Neuronal stem cell (in vitro differentiated cells): ENCODE measurements around the gene PRKRA.
A peak's percentile ranks its signal among the peaks of the same experiment; 100 is the strongest.

ENCODE experiments used
- DNase-seq: peaks from one replicate; pipeline ENCODE4 v3.0.0-alpha.2; 2013; ENCODE audit warnings: low spot score
- H2AFZ ChIP-seq: one replicate; pipeline ENCODE4 v1.6.1; 2013; ENCODE audit warnings: mild to moderate bottlenecking, low read length, inconsistent platforms
- H2AK5ac ChIP-seq: 2 replicates; pipeline ENCODE4 v1.6.1; 2013; ENCODE audit warnings: low read depth, mild to moderate bottlenecking, inconsistent platforms, low read length, moderate library complexity, mixed read lengths
- H2BK120ac ChIP-seq: 2 replicates; pipeline ENCODE4 v1.6.1; 2013; ENCODE audit warnings: low read depth, mild to moderate bottlenecking, inconsistent platforms, low read length, moderate library complexity, mixed read lengths
- H2BK12ac ChIP-seq: one replicate; pipeline ENCODE4 v1.6.1; 2013; ENCODE audit warnings: low read length, inconsistent platforms
- H2BK15ac ChIP-seq: 2 replicates; pipeline ENCODE4 v1.6.1; 2013; ENCODE audit warnings: mild to moderate bottlenecking, low read length, inconsistent platforms, mixed read lengths
- H2BK5ac ChIP-seq: one replicate; pipeline ENCODE4 v1.6.1; 2013; ENCODE audit warnings: inconsistent platforms, mild to moderate bottlenecking, low read length, moderate library complexity
- H3K14ac ChIP-seq: one replicate; pipeline ENCODE4 v1.6.1; 2013; ENCODE audit warnings: low read length, inconsistent platforms
- H3K18ac ChIP-seq: 2 replicates; pipeline ENCODE4 v1.6.1; 2013; ENCODE audit warnings: low read length, inconsistent platforms
- H3K23ac ChIP-seq: 2 replicates; pipeline ENCODE4 v1.6.1; 2013; ENCODE audit warnings: low read depth, mild to moderate bottlenecking, mixed read lengths, low read length, inconsistent platforms; ENCODE audit not compliant: poor library complexity
- H3K27ac ChIP-seq: replicated peaks from 3 replicates; pipeline ENCODE4 v1.5.1; 2013; ENCODE audit warnings: low read length, inconsistent platforms
- H3K27me3 ChIP-seq, 3 experiments: 2 replicates each; pipeline ENCODE4 v1.6.1; 2013; ENCODE audit warnings: low read length in 3 of 3, mild to moderate bottlenecking in 2 of 3, inconsistent platforms in 1 of 3, low read depth in 1 of 3, mixed read lengths in 1 of 3, moderate library complexity in 1 of 3; ENCODE audit not compliant: control insufficient read depth in 3 of 3, insufficient read depth in 3 of 3
- H3K36me3 ChIP-seq, 2 donors: replicated peaks in 1 of 2; 2 replicates each; pipeline ENCODE4 v1.6.1; 2013; ENCODE audit warnings: low read length in 2 of 2; ENCODE audit not compliant: control insufficient read depth in 2 of 2, insufficient read depth in 2 of 2
- H3K4ac ChIP-seq: 2 replicates; pipeline ENCODE4 v1.6.1; 2013; ENCODE audit warnings: inconsistent platforms, mild to moderate bottlenecking, low read length, moderate library complexity
- H3K4me1 ChIP-seq, 2 donors: 1 replicate in 1 of 2; 2 replicates in 1 of 2; pipeline ENCODE4 v1.6.1; 2013; ENCODE audit warnings: low read length in 2 of 2, low read depth in 1 of 2; ENCODE audit not compliant: control insufficient read depth in 2 of 2, insufficient read depth in 1 of 2
- H3K4me2 ChIP-seq: one replicate; pipeline ENCODE4 v1.6.1; 2013; ENCODE audit warnings: mild to moderate bottlenecking, low read length, inconsistent platforms; ENCODE audit not compliant: insufficient read depth, poor library complexity, severe bottlenecking
- H3K4me3 ChIP-seq, 2 donors: 2 replicates each; pipeline ENCODE4 v1.5.1; 2013; ENCODE audit warnings: low read length in 2 of 2, mild to moderate bottlenecking in 2 of 2, inconsistent platforms in 1 of 2, moderate library complexity in 1 of 2
- H3K79me1 ChIP-seq: one replicate; pipeline ENCODE4 v1.6.1; 2013; ENCODE audit warnings: low read depth, mild to moderate bottlenecking, inconsistent platforms, low read length, moderate library complexity
- H3K9ac ChIP-seq: one replicate; pipeline ENCODE4 v1.6.1; 2013; ENCODE audit warnings: mild to moderate bottlenecking, low read depth, low read length, inconsistent platforms; ENCODE audit not compliant: poor library complexity
- H3K9me3 ChIP-seq, 2 donors: replicated peaks in 1 of 2; 2 replicates each; pipeline versions ENCODE3 to v1.6.1; 2013; ENCODE audit warnings: low read length in 2 of 2, mild to moderate bottlenecking in 2 of 2, inconsistent platforms in 1 of 2, low read depth in 1 of 2, mixed read lengths in 1 of 2, moderate library complexity in 1 of 2; ENCODE audit not compliant: control insufficient read depth in 2 of 2, insufficient read depth in 1 of 2
- H4K8ac ChIP-seq: one replicate; pipeline ENCODE4 v1.6.1; 2013; ENCODE audit warnings: low read depth, mild to moderate bottlenecking, inconsistent platforms, low read length, moderate library complexity
- H4K91ac ChIP-seq: one replicate; pipeline ENCODE4 v1.6.1; 2013; ENCODE audit warnings: low read length, low read depth, mild to moderate bottlenecking, inconsistent platforms; ENCODE audit not compliant: poor library complexity
- WGBS, 2 donors: extraction: QIAGEN DNeasy Blood & Tissue Kit; methylation state at CpG; one replicate each; pipeline ENCODE4 v1.1.7; 2013; ENCODE audit warnings: missing lambda C conversion rate in 2 of 2, mixed read lengths in 1 of 2; ENCODE audit not compliant: insufficient read length in 2 of 2, insufficient replicate concordance in 1 of 2; ENCODE audit errors: extremely low coverage in 2 of 2; 5-methylcytosine and 5-hydroxymethylcytosine counted together

PRKRA gene

GRCh38 chr2:178491612-178492011 lies 40.6 kb upstream of the PRKRA start:
- H3K9me3 ChIP-seq, result no peaks in the 10 kb centered on the region
- H2AK5ac ChIP-seq, result no peak overlapping the region
- no peak overlapping the region for H3K27ac ChIP-seq
- H3K4me3 ChIP-seq, result no peak overlapping the region
- no peak overlapping the region for H3K4ac ChIP-seq
- H2BK15ac ChIP-seq, result no peak overlapping the region
- no peak overlapping the region for H2BK5ac ChIP-seq
- no peak overlapping the region for H2BK12ac ChIP-seq
- no peak overlapping the region for H3K18ac ChIP-seq
- H3K9ac ChIP-seq, result no peak overlapping the region
- no peaks in the 10 kb centered on the region for H3K4me1 ChIP-seq
- no peak overlapping the region for H4K91ac ChIP-seq
- no peak overlapping the region for H3K23ac ChIP-seq
- H2BK120ac ChIP-seq, result no peak overlapping the region
- no peak overlapping the region for H3K14ac ChIP-seq
- H3K79me1 ChIP-seq, result no peaks in the 10 kb centered on the region
- H3K4me2 ChIP-seq, result no peak overlapping the region
- H4K8ac ChIP-seq, result no peak overlapping the region
- H3K27me3 ChIP-seq, result no peaks in the 10 kb centered on the region
- peaks cover 11 to 98% of the 10 kb centered on the region in 2 donors for H3K36me3 ChIP-seq
- H2AFZ ChIP-seq, result no peak overlapping the region
- no CpG with 5 or more reads among the region's 6 CpGs for WGBS, 2 donors
- DNase-seq, result no peak

DNA sequence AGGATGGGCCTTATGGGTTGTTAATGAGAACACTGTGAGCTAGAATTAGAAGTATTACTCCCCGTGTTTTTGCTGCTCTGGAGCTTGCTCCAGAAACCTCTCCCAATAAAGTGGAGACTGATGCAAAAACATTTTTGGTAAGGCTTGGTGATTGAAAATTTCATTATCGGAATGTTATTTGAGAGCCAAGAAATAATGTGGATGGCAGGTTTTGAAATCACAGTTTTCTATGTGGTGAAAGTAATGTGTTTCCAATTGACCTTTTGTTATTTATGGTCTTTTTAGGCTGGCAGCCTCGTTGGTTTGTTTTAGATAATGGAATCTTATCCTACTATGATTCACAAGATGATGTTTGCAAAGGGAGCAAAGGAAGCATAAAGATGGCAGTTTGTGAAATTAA lies 34.4 kb upstream of the PRKRA start:
- no peak overlapping the region for H2AK5ac ChIP-seq
- H3K79me1 ChIP-seq, result no peaks in the 10 kb centered on the region
- H3K27ac ChIP-seq, result no peak overlapping the region
- H3K36me3 ChIP-seq, result peaks cover 0 to 49% of the 10 kb centered on the region in 2 donors
- DNase-seq, result no peak
- H3K27me3 ChIP-seq, result no peaks in the 10 kb centered on the region
- H3K9ac ChIP-seq, result no peak overlapping the region
- no CpG with 5 or more reads among the region's 3 CpGs for WGBS, 2 donors
- no peak overlapping the region for H3K4me3 ChIP-seq
- peaks cover 0 to 4% of the 10 kb centered on the region in 2 donors for H3K4me1 ChIP-seq
- no peak overlapping the region for H3K23ac ChIP-seq
- no peak overlapping the region for H2BK5ac ChIP-seq
- no peak overlapping the region for H4K8ac ChIP-seq
- H3K9me3 ChIP-seq, result no peaks in the 10 kb centered on the region
- H3K14ac ChIP-seq, result no peak overlapping the region
- no peak overlapping the region for H4K91ac ChIP-seq
- H2BK120ac ChIP-seq, result no peak overlapping the region
- H2BK12ac ChIP-seq, result no peak overlapping the region
- H3K4ac ChIP-seq, result no peak overlapping the region
- no peak overlapping the region for H3K18ac ChIP-seq
- no peak overlapping the region for H2AFZ ChIP-seq
- no peak overlapping the region for H3K4me2 ChIP-seq
- no peak overlapping the region for H2BK15ac ChIP-seq

DNA sequence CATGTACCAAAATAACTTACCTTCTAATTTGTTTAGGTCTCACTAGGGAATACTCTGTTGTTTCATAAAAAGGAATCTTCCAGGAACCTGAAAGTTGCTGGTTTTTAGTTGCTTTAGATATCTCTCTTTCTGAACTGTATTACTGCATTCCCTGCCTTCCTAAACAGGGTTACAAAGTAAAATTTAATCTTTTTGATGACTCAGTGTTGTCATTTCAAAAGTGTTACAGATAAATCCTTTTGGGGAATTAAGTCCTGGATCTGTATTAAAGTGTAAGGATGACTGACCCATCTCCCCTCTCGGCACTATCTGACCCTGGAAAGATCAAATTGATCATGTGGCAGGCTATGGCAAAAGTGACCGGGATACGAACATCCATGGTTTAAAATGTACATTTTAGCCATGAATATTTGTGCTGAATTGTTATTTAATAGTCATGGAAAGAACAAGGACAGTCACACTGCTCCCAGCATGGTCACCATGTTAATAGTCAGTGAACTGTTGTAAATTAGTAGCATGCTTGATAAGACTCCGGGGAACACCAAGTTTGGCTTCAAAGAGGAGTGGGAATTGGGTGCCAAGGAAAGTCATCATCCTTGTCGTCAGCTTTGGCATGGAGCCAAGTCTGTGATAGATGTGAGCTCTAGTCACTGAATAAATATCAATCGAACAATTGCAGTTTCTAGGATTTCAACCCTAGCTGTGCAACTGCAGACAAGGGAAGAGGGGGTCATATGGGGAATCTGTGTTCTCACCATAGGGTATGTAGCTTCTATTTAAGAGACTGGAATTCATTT lies 33.5 kb upstream of the PRKRA start:
- DNase-seq, result no peak
- Histone ChIP-seq H3K9ac (no peak overlapping the region), H3K4ac (no peak overlapping the region), H3K4me2 (no peak overlapping the region), H3K36me3 (peaks cover 0 to 40% of the 10 kb centered on the region in 2 donors), H3K18ac (no peak overlapping the region), H2BK120ac (no peak overlapping the region), H2BK12ac (no peak overlapping the region), H3K14ac (no peak overlapping the region), H3K27ac (no peak overlapping the region), H3K23ac (no peak overlapping the region), H3K4me1 (peaks cover 0 to 4% of the 10 kb centered on the region in 2 donors), H4K8ac (no peak overlapping the region), H4K91ac (no peak overlapping the region), H3K79me1 (no peaks in the 10 kb centered on the region), H3K27me3 (no peaks in the 10 kb centered on the region), H3K9me3 (no peaks in the 10 kb centered on the region), H2BK5ac (no peak overlapping the region), H3K4me3 (no peak overlapping the region), H2BK15ac (no peak overlapping the region), H2AK5ac (no peak overlapping the region), H2AFZ (no peak overlapping the region)
- WGBS, 2 donors, result no CpG with 5 or more reads among the region's 6 CpGs

- Histone ChIP-seq H2BK120ac (no peak overlapping the region), H3K4me2 (no peak overlapping the region), H3K4me3 (peak overlapping the region in 1 of 2 donors; percentile 68), H4K91ac (no peak overlapping the region), H3K4me1 (peaks cover 0 to 4% of the 10 kb centered on the region in 2 donors), H2BK15ac (no peak overlapping the region), H3K79me1 (no peaks in the 10 kb centered on the region), H3K4ac (no peak overlapping the region), H3K27ac (no peak overlapping the region), H4K8ac (no peak overlapping the region), H3K36me3 (peaks cover 0 to 20% of the 10 kb centered on the region in 2 donors), H3K14ac (no peak overlapping the region), H2BK12ac (no peak overlapping the region), H2AFZ (no peak overlapping the region), H2AK5ac (no peak overlapping the region), H3K23ac (no peak overlapping the region), H2BK5ac (no peak overlapping the region), H3K9ac (no peak overlapping the region), H3K27me3 (no peaks in the 10 kb centered on the region), H3K9me3 (no peaks in the 10 kb centered on the region), H3K18ac (no peak overlapping the region)
- DNase-seq, result no peak
- no CpG with 5 or more reads among the region's 4 CpGs for WGBS, 2 donors
Observed at GRCh38 chr2:178482437-178482836, 31.5 kb upstream of the PRKRA start.
